ENCODE measurements around the gene XBP1.

GRCh38 chr22:28808716-28809355, 8.5 kb upstream of the XBP1 start:
- TF ChIP-seq, protein P1, sequence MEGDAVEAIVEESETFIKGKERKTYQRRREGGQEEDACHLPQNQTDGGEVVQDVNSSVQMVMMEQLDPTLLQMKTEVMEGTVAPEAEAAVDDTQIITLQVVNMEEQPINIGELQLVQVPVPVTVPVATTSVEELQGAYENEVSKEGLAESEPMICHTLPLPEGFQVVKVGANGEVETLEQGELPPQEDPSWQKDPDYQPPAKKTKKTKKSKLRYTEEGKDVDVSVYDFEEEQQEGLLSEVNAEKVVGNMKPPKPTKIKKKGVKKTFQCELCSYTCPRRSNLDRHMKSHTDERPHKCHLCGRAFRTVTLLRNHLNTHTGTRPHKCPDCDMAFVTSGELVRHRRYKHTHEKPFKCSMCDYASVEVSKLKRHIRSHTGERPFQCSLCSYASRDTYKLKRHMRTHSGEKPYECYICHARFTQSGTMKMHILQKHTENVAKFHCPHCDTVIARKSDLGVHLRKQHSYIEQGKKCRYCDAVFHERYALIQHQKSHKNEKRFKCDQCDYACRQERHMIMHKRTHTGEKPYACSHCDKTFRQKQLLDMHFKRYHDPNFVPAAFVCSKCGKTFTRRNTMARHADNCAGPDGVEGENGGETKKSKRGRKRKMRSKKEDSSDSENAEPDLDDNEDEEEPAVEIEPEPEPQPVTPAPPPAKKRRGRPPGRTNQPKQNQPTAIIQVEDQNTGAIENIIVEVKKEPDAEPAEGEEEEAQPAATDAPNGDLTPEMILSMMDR (IDR thresholded peaks at IDR 0.05; ENCODE audit: insufficient read depth, low read length, poor library complexity, severe bottlenecking): no peak
- TF ChIP-seq EZH2phosphoT487 (conservative IDR thresholded peaks at IDR 0.05; ENCODE audit: low read length): no peak
